NT2/D1 (cell line): Measurements from ENCODE around the gene RBL1.

Experiments used
- SUZ12 ChIP-seq: IDR thresholded peaks from 2 replicates; pipeline ENCODE4 v1.6.1; 2011; ENCODE audit not compliant: insufficient read length, insufficient read depth; ENCODE audit errors: extremely low read depth
- YY1 ChIP-seq: IDR thresholded peaks from 2 replicates; pipeline ENCODE4 v1.6.1; 2011; ENCODE audit not compliant: insufficient read length, insufficient read depth
- ZNF274 ChIP-seq: IDR thresholded peaks from 2 replicates; pipeline ENCODE4 v1.6.1; 2011; ENCODE audit warnings: mild to moderate bottlenecking, low read depth, low read length

- TF ChIP-seq ZNF274 = no peak
- TF ChIP-seq SUZ12 = no peak
- no peak for TF ChIP-seq YY1
Observed at GRCh38 chr20:36984257-36984638, 111.5 kb downstream of the RBL1 start.
